NCI-H2029 treated with DMSO at 0.1 percent for 48 hours (cell line): ENCODE results near the gene IL4.
A peak's percentile ranks its signal among the peaks of the same experiment; 100 is the strongest.
"Not testable (repeated sequence)": the region's sequence is repeated elsewhere in the genome, so short reads cannot be mapped to it uniquely, and the experiment has no call there.

Source experiments
- DNase-seq: peaks from one replicate; lab custom pipeline; 2025; lab: John Stamatoyannopoulos, UW

Gene IL4

DNA sequence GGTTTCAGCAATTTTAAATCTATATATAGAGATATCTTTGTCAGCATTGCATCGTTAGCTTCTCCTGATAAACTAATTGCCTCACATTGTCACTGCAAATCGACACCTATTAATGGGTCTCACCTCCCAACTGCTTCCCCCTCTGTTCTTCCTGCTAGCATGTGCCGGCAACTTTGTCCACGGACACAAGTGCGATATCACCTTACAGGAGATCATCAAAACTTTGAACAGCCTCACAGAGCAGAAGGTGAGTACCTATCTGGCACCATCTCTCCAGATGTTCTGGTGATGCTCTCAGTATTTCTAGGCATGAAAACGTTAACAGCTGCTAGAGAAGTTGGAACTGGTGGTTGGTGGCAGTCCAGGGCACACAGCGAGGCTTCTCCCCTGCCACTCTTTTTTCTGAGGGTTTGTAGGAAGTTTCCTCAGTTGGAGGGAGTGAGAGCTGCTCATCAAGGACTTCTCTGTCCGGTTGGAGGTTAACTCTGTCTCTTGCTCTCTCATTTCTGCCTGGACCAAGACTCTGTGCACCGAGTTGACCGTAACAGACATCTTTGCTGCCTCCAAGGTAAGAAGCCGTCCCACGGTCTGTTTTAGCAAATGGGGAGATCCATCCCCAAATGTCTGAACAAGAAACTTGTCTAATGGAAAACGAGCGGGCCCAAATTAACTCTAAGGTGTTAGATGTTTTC is at the start of gene IL4:
TSS of gene IL4 (plus strand) at position 51 of the 692 bp plus-strand sequence. CDS start at position 113, 62 bp downstream.
- no peak for DNase-seq

DNA sequence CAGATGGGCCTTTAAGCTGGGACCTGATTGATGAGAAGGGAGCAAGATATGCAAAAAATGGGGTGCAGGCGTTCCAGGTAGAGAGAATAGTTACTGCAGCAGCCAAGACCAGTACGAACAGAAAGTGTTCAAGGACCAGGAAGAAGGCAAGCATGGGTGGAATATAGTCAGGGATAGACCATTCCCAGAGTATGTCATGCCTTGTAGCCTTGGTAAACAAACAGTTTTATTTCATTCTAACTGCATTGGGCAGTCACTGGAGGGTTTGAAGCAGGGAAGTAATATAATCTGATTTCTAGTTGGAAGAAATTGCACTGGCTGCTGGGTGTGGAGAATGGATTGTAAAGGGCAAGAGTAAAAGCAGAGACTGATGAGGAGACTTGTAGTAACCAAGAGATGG is 46.3 kb upstream of the IL4 start:
- DNase-seq = no peak

DNA sequence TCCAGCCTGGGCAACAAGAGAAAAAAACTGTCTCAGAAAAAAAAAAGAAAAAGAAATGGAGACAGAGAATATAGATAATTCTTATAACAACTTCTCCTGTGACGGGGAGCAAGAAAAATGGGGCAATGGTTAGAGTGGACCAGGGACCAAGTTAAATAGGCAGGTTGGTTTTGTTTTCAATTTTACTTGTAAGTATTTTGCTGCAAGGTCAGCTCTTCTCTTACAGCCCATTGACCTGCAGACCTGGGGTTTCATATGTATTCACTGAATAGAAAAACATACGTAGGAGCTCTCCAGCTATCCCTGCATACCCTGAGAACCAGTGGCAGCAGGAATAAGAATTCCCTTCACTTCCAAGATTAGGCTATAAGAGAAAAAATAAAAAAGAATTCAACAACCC is 45.0 kb upstream of the IL4 start:
- no peak for DNase-seq

DNA sequence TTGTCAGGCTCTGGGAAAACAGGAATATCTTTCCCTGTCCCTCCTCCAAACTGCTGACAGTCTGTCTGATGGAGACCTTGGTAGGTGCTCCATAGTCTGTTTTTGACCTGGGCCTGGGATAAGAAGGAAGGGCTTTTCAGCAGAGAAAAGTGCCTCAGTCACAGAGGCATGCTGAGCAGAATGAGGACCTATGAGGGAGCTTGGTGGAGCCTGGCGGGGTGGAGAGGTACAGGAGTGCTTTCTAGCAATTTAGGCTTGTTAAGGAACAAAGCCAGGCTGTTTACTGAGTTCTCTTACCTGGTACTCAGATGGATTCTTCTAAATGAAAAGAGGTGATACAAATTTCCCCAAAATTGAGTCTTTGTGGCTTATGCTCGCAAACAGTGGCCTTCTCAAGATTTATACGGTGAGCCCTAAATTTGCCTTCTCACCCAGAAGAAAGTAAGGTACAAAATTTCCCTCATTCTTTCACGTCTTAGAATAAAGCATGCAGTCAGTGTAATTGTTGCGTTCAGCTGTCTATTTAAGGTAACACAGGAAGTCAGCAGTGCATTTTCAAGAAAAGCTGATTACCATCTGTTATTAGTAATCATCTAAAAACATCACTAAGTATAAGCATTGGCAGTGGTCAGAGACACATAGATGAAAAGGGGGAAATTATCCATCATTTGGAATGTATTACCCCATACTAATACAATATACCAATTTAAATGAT is 44.4 kb upstream of the IL4 start:
- no peak for DNase-seq

DNA sequence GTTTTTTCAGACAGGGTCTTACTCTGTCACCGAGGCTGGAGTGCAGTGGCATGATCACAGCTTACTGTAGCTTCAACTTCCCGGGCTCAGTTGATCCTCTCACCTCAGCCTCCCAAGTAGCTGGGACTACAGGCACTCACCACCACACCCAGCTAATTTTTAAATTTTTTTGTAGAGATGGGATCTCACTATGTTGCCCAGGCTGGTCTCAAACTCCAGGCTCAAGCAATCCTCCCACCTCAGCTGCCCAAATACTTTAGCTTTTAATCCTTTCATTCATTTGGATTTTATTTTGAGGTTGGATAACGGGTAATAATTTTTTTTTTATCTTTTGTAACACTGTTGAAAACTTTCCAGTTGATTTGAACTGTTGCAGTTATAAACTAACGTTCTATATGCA is 40.2 kb upstream of the IL4 start:
- not testable (repeated sequence) for DNase-seq

DNA sequence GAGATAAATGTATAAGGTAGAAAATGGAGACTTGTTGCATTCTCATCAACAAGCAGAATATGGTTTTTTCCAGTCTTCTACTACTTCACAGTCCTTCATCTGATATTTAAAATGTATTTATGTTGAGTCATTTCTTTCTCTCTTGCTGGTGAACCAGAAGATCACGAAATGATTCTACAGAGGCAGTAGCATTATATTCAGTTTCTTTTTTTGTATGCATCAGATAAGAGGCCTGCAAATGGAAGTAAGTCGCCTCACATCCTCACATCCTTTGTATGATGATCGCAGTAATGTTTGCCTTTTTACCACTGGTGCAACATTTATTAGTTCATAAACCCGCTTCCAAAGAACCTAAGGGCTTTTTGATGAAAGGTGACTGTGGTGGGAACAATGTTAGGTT is 37.9 kb upstream of the IL4 start:
- DNase-seq = no peak

DNA sequence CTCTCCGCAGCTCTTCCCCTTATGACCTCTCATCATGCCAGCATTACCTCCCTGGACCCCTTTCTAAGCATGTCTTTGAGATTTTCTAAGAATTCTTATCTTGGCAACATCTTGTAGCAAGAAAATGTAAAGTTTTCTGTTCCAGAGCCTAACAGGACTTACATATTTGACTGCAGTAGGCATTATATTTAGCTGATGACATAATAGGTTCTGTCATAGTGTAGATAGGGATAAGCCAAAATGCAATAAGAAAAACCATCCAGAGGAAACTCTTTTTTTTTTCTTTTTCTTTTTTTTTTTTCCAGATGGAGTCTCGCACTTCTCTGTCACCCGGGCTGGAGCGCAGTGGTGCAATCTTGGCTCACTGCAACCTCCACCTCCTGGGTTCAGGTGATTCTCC is 36.5 kb upstream of the IL4 start:
- no peak for DNase-seq

DNA sequence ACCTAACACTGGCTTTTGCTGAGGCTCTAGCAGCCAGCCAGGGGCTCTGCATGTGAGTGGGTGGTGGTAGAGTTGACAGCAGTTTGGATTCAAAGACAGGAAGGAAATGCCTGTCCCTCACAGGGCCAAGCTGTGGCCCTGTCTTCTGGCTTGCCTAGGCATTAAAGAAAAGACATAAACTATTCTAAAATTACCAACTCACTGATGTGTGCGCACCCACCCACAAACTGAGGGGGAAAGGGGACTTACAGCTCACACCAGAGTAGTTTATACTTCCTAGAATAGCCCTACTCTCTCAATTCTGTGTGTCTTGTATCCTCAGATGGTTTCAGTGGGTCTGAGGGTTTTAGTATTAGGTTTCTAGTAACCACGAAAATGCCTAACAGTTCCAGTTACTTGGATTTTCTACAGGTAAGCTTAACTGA is 34.1 kb upstream of the IL4 start:
- DNase-seq = no peak

DNA sequence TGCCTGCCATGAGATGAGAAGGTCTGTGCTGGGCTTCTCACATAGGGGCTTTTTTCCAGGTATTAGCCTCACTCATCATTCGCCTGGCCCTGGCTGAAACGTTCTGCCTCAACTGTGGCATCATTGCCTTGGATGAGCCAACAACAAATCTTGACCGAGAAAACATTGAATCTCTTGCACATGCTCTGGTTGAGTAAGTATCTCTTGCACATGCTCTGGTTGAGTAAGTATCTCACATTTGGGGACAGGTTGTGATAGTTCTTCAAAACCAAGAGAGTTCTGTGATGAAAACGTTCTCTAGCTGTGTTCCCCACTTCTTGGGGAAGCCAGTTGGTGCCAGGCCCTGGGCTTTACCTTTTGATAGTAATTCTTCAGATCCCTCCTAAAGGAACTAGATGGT is 33.2 kb upstream of the IL4 start:
- no peak for DNase-seq

DNA sequence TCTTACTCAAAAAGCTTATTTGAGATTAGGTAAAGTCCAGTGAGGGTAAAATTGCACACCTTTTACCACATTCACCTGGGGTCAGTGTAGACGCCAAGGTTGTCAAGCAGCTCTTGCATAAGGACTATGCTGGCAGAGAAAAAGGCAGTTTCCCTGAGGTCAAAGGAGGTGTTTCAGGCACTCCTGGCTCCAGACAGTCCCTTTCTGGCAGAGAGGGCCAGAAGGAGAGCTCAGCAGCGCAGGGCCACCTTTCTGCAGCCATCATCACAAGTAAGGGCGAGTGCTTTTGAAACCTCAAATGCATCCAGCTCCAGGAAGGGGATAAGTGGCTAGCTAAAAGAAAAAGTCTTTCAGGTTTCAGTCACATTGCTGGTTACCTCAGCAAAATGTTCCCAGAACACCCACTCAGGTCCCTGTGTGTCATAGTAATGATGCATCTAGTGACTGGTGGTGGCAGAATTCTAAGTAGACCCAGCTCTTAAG is 32.5 kb upstream of the IL4 start:
- DNase-seq = no peak

DNA sequence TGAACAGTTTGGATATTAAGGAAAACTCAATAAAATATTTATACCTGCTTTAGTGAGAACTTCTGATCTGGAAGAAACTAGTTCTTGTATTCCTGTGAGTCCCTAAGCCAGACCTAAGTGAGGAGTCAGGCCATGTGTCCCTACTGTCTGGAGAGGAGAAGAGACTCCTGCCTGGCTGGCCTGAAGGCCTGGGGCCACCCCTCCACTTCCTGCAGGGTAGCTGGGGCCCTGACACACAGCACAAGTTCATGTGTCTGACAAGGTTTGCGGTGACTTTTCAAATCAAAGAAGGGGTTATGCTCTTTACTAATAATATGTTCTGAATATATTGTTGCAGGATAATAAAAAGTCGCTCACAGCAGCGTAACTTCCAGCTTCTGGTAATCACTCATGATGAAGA is 31.9 kb upstream of the IL4 start:
- no peak for DNase-seq

DNA sequence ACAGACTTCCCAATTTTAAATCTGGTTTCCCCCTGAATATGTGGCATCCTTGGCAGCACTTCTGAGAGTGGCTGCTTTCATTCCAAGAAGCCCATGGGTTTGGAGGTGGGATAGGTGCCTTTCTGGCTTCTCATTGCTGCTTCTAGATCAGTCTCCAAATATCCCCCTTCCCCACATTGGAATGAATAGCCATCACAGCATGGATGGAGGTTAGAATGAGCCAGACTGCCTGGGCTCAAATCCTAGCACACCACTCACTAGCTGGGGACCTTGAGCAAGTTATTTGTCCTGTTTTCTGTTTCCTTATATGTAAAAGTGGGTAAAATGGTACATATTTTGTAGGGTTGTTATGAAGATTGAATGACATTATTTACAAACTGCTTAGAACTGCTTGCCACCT is 29.6 kb upstream of the IL4 start:
- no peak for DNase-seq

DNA sequence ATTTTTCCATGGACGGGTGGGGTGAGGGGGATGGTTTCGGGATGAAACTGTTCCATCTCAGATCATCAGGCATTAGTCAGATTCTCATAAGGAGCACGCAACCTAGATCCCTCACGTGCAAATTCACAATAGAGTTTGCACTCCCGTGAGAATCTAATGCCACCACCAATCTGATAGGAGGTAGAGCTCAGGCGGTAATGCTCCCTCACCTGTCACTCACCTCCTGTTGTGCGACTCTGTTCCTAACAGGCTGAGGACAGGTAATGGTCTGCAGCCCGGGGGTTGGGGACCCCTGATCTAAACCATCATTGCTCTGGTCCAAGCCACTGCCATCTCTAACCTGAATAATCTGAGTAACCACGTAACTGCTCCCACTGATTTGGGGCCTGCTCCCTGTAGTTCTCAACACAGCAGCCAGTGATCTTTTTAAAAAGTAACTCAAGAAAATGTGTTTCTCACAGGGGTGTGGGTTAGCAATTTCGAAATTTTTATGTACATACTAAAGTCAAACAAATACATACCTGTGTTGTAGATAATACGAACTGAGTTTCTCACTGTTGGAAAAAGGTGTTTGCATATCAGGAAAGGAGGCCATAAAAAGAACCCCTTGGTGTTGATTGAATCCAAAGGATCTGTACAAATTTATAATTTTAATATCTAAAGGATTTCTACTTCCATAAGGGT is 27.1 kb upstream of the IL4 start:
- no peak for DNase-seq

DNA sequence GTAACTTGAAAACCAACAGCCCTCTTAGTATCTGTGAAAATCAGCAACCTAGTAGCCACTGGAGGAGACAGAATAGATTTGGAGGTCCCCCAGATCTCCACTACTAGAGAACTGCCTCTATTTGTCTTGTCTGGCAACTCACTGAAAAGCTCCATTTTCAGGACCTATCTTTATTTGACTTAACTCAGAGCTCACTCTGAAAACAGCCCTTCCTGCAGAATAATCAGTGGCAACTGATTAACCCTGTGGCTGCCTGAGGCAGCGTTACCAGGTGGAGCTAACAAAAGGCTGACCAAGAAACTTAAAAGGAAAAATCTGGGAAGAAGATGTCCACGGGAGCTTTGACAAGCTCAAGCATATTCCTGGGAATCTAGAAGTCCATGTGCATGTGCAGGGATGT is 26.3 kb upstream of the IL4 start:
- DNase-seq = no peak

DNA sequence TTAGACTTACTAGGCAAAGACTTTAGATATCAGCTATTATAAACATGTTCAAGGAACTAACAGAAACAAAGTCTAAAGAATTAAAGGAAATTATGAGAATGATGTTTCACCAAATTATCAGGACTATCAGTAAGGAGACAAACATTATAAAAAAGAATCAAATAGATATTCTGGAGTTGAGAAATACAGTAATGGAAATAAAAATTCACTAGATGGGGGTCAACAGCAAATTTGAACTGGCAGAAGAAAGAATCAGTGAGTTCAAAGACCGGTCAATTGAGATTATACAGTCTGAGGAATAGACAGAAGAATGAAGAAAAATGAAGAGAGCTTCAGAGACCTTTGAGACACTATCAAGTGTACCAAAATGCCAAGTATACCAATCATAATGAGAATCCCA is 25.4 kb upstream of the IL4 start:
- no peak for DNase-seq

DNA sequence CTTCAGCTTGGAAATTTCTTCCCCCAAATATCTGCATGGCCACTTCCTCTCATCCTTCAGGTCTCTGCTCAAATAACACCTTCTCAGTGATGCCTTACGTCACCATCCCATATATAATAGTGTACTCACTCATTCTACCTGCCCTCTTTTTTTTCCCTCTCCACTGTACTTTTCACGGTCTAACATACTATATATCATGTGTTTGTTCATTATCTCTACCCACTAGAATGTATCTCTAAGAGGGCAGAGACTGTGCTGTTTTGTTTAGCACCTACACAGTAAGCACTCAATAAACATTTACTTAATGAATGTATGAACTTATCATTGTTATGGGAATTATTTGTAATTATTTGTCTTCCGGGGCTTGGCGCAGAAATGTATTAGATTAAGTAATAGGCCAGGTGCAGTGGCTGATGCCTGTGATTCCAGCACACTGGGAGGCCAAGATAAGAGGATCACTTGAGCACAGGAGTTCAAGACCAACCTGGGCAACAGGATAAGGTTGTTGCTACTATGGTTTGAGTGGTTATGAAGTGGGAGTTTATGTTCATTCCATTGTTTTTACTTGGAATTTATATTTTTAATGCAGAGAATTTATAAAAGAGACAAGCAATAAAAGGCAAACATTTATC is 21.8 kb upstream of the IL4 start:
- DNase-seq = peak; percentile 53

DNA sequence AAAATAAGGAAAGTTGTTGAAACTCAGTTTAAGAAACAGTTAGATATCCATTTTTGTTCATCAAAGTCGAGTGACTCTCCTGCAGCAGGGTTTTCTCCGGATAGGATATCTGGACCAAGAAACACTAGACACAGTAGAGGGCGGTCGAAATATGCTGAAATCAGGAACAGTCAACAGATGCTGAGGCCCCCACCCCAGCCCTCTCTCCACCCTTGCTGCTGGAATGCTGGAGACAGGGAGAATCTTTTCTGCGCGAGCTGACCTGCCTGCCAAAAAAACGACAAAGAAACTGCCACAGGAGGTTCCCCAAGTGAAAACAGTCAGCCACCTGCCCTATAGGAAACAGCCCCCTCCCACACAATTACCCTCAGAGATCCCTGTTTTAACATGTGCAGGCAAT is 20.1 kb upstream of the IL4 start:
- DNase-seq = no peak

DNA sequence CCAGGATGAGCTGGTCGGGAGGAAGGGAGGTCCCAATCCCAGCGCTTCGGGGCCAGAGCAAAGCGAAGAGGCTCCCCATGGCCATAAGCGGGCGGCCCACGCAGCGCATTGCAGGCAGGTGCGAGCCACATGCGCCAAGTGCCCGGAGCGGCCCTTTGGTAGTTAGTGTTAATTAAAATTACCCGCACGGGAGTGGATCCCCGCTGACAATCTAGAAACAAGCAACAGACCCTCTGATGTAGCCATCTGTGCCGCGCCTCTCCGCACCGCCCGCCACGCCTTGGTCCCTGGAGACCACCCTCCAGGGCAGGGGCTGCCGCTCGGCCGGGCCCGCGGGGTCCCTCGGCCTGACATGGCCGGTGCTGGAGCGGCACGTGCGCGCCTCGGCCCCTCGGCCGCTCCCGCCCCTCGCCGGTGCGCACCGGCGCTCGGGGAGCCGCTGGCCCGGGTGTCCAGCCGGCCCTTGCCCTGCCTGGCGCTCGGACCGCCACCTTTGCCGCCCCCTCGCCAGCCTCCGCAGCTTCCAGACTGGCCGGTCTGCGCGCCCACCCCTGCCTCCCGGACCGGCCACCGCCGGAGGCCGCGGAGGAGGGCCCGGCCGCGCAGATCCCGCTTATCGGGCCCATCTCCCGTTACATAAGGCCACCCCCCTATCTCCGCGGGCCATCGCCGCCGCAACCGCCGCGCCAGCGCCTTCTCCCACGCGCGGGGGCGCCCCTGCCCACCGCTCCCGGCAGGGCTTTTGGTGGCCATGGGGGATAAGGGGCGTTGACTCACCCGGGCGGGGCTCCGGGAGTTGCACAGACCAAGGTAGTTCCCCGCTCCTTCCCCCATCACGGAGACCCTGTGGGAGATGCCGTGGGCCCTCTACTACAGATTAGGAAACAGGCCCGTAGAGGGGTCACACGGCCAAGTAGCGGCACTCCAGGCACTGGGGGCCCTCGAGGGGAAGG is 17.7 kb upstream of the IL4 start:
- DNase-seq = no peak

DNA sequence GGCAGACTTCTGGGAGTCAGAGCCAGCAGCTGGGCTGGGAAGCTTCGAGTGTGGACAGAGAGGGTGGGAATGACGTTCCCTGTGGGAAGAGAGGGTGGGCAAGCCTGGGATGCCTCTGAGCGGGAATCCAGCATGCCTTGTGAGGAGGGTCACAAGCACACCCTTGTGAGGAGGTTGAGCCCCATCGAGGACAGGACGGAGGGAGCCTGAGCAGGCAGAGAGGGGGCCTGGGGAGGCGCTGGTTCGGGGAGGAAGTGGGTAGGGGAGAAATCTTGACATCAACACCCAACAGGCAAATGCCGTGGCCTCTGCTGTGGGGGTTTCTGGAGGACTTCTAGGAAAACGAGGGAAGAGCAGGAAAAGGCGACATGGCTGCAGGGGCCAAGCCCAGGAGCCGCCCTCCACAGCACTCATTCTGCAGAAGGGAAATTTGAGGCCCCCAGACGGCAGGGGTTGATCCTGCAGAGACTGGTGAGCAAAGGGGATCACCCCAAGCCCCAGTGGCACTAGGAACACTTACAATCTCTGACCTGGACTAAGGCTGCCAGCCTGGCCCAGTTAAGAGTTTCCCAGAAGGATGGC is 16.9 kb upstream of the IL4 start:
- no peak for DNase-seq

DNA sequence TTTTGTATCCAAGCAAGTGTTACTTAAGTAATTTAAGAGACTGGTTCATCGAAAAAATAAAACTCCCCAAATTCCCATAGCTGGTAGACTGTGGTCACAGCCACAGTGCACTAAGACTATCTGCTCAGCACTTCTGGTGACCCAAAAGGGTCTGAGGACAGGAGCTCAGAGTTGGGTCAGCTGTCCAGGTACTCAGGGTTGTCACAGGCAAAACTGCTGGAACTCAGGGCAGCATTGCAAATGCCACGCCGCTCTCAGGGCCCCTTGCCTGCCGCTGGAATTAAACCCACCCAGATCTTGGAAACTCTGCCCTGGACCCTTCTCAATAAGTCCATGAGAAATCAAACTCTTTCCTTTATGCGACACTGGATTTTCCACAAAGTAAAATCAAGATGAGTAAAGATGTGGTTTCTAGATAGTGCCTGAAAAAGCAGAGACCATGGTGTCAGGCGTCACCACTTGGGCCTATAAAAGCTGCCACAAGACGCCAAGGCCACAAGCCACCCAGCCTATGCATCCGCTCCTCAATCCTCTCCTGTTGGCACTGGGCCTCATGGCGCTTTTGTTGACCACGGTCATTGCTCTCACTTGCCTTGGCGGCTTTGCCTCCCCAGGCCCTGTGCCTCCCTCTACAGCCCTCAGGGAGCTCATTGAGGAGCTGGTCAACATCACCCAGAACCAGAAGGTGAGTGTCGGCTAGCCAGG is 16.0 kb upstream of the IL4 start, which contains the start of gene IL13:
TSS of gene IL13 (plus strand) at position 498 of the 705 bp plus-strand sequence. CDS start at position 512, 14 bp downstream.
- DNase-seq = no peak
